Measurements from ENCODE around the gene SPECC1L.
"Not testable (repeated sequence)": the region's sequence is repeated elsewhere in the genome, so short reads cannot be mapped to it uniquely, and the experiment has no call there.

SPECC1L gene

DNA sequence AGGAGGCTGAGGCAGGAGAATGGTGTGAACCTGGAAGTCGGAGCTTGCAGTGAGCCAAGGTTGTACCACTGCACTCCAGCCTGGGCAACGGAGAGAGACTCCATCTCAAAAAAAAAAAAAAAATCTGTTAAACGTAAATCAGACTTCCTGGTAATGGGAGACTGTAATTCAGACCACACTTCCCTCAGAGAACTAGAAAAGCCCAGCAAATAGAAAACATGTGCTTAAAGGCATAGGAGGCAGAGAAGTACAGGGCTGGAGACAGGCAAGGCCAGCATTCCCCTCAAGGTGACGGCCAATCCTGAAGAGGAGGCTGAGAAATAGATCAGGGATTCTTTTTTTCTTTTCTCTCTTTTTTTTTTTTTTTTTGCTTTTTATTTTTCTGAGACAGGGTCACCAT lies 34.0 kb upstream of the SPECC1L start:
- Histone ChIP-seq H3K4me1 (ENCODE audit: control insufficient read depth, insufficient read depth, low read length) (no peaks in the 10 kb centered on the region), H3K4me3 (ENCODE audit: low read depth, low read length) (no peak overlapping the region), H3K27me3 (ENCODE audit: control insufficient read depth, insufficient read depth, low read length) (no peaks in the 10 kb centered on the region), H3K36me3 (ENCODE audit: control insufficient read depth, insufficient read depth, low read length) (no peaks in the 10 kb centered on the region), H3K27ac (ENCODE audit: low read depth, low read length) (no peak overlapping the region), H3K9me3 (ENCODE audit: control insufficient read depth, insufficient read depth, low read length) (no peaks in the 10 kb centered on the region), H3K9ac (ENCODE audit: low read depth, low read length) (no peak overlapping the region)

DNA sequence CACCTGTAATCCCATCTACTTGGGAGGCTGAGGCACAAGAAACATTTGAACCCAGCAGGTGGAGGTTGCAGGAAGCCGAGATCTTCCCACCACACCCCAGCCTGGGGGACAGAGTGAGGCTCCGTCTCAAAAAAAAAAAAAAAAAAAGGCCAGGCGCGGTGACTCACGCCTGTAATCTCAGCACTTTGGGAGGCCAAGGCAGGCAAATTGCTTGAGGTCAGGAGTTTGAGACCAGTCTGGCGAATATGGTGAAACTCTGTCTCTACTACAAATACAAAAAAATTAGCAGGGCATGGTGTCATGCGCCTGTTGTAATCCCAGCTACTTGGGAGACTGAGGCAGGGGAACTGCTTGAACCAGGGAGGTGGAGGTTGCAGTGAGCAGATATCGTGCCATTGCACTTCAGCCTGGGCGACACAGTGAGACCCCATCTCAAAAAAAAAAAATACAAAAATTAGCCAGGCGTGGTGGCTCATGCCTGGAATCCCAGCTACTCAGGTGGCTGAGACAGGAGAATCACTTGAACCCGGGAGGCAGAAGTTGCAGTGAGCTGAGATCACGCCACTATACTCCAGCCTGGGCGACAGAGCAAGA lies 32.4 kb upstream of the SPECC1L start:
- not testable (repeated sequence) for H3K27ac ChIP-seq (ENCODE audit: low read depth, low read length); H3K9ac ChIP-seq (ENCODE audit: low read depth, low read length); H3K27me3 ChIP-seq (ENCODE audit: control insufficient read depth, insufficient read depth, low read length); H3K4me3 ChIP-seq (ENCODE audit: low read depth, low read length); H3K4me1 ChIP-seq (ENCODE audit: control insufficient read depth, insufficient read depth, low read length); H3K9me3 ChIP-seq (ENCODE audit: control insufficient read depth, insufficient read depth, low read length); H3K36me3 ChIP-seq (ENCODE audit: control insufficient read depth, insufficient read depth, low read length)

DNA sequence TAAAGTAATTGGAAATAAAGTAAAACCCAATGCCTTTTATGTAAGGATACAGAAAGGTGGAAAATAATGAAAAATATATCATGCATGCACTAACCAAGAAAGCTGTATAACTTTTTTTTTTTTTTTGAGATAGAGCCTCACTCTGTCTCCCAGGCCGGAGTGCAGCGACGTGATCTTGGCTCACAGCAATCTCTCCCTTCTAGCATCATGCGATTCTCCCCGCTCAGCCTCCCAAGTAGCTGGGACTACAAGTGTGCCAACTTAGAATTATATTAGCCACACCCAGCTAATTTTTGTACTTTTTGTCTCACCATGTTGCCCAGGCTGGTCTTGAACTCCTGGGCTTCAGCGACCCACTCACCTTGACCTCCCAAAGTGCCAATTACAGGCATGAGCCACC lies 30.2 kb upstream of the SPECC1L start:
- Histone ChIP-seq H3K4me1 (ENCODE audit: control insufficient read depth, insufficient read depth, low read length) (peaks cover 4% of the 10 kb centered on the region; the same call in 1 of the 2 replicates), H3K9ac (ENCODE audit: low read depth, low read length) (no peak overlapping the region), H3K27me3 (ENCODE audit: control insufficient read depth, insufficient read depth, low read length) (no peaks in the 10 kb centered on the region), H3K9me3 (ENCODE audit: control insufficient read depth, insufficient read depth, low read length) (no peaks in the 10 kb centered on the region), H3K27ac (ENCODE audit: low read depth, low read length) (no peak overlapping the region), H3K4me3 (ENCODE audit: low read depth, low read length) (no peak overlapping the region), H3K36me3 (ENCODE audit: control insufficient read depth, insufficient read depth, low read length) (no peaks in the 10 kb centered on the region)

DNA sequence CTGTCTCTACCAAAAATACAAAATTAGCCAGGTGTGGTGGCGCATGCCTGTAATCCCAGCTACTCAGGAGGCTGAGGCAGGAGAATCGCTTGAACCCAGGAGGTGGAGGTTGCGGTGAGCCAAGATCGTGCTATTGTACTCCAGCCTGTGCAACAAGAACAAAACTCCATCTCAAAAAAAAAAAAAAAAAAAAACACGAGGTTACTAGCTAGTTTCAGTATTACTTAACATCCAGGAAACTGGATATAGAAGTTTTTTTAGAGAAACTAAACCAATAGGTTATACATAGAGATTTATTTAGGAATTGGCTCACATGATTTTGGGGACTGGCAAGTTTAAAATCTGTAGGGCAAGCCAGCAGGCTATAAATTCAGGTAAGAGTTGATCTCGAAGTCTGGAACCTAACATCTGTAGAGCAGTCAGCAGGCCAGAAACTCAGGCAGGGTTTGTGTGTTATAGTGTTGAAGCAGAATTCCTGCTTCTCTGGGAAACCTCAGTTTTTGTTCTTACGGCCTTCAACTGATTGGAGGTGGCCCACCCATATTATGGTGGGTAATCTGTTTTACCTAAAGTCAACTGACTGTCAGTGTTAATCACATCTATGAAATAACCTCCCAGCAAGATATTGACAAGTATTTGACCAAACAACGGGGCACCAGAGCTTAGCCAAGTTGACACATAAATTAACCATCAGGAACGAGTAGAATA lies 29.5 kb upstream of the SPECC1L start:
- H3K27ac ChIP-seq (ENCODE audit: low read depth, low read length); H3K4me3 ChIP-seq (ENCODE audit: low read depth, low read length): not testable (repeated sequence)

DNA sequence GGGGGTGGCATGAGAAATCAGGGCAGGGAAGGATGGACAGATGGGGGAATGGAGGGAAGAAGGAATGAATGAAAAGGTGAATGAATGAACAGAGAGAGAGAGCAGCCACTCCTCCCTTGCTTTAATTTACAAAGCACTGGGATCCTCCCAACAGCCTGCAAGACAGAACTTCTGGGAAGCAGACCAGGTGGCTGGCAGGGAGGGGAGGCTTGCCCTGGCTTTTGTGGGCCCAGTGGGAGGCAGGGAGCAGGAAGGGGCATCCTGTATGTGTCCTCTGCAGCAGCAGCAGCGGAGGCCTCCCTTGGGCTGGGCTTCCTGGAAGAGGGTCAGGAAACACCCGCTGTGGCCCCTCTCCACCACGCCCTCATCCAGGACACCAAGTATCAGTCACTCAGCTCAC lies 27.2 kb upstream of the SPECC1L start:
- not testable (repeated sequence) for H3K4me3 ChIP-seq (ENCODE audit: low read depth, low read length); H3K9me3 ChIP-seq (ENCODE audit: control insufficient read depth, insufficient read depth, low read length); H3K36me3 ChIP-seq (ENCODE audit: control insufficient read depth, insufficient read depth, low read length); H3K9ac ChIP-seq (ENCODE audit: low read depth, low read length); H3K27me3 ChIP-seq (ENCODE audit: control insufficient read depth, insufficient read depth, low read length); H3K4me1 ChIP-seq (ENCODE audit: control insufficient read depth, insufficient read depth, low read length); H3K27ac ChIP-seq (ENCODE audit: low read depth, low read length)

More for the DNA sequence above, 29.5 kb upstream of the SPECC1L start:
- not testable (repeated sequence) for H3K4me1 ChIP-seq (ENCODE audit: control insufficient read depth, insufficient read depth, low read length); H3K9me3 ChIP-seq (ENCODE audit: control insufficient read depth, insufficient read depth, low read length); H3K27me3 ChIP-seq (ENCODE audit: control insufficient read depth, insufficient read depth, low read length); H3K36me3 ChIP-seq (ENCODE audit: control insufficient read depth, insufficient read depth, low read length); H3K9ac ChIP-seq (ENCODE audit: low read depth, low read length)

DNA sequence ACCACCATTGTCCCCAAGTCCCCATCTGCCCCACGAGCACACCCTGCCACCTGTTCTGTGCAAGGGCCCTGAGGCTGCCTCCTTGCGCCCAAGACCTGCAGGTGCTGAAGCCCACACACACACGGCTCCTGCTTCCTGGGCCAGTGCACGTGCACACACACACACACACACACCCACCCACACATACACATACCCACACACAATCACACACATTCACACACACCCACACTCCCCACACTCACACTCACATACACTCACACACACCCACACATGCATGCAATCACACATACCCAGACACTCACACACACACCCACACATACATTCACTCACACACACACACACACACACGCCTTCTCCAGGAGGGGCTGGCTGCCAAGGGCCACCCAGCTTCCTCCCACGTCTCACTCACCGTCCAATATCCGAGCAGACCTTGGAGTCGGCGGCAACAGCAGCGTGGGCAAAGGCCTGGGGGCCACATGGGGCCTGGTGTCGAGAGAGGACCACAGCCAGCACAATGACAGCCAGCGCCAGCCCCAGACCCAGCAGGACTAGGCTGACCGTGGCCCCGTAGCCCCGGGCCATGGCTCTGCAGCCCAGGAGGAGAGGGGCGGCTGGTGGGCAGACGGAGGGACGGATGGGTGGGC lies 26.4 kb upstream of the SPECC1L start:
- Histone ChIP-seq H3K4me1 (ENCODE audit: control insufficient read depth, insufficient read depth, low read length) (peaks cover 4% of the 10 kb centered on the region; the same call in 1 of the 2 replicates), H3K36me3 (ENCODE audit: control insufficient read depth, insufficient read depth, low read length) (no peaks in the 10 kb centered on the region), H3K27me3 (ENCODE audit: control insufficient read depth, insufficient read depth, low read length) (no peaks in the 10 kb centered on the region), H3K9me3 (ENCODE audit: control insufficient read depth, insufficient read depth, low read length) (no peaks in the 10 kb centered on the region), H3K27ac (ENCODE audit: low read depth, low read length) (no peak overlapping the region), H3K9ac (ENCODE audit: low read depth, low read length) (no peak overlapping the region), H3K4me3 (ENCODE audit: low read depth, low read length) (no peak overlapping the region)

DNA sequence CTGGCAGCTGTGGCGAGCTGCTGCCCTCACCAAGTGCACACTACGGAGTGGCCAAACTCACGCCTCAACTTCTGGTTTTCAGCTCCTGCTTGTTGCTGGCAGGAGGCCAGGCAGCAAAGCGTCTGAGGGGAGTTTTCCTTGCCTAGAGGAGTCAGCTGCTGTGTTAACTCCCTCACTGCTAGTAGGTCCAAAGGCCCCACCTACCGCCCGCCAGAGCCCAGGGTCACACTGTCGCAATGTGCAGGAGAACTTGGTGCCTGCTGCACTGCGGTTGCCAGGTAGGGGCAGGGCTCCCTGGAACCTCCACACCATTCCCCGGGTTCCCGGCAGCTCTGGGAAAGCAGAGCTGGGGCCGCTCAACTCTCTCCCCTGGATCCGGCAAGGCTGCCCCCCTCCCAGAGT lies 25.6 kb upstream of the SPECC1L start, which contains the start of gene GGT5:
TSS of gene GGT5 (minus strand) at position 53 of the 402 bp plus-strand sequence. CDS start 357 bp downstream, outside the sequence.
- H3K4me3 ChIP-seq (ENCODE audit: low read depth, low read length); H3K27ac ChIP-seq (ENCODE audit: low read depth, low read length); H3K4me1 ChIP-seq (ENCODE audit: control insufficient read depth, insufficient read depth, low read length); H3K9me3 ChIP-seq (ENCODE audit: control insufficient read depth, insufficient read depth, low read length); H3K36me3 ChIP-seq (ENCODE audit: control insufficient read depth, insufficient read depth, low read length); H3K27me3 ChIP-seq (ENCODE audit: control insufficient read depth, insufficient read depth, low read length); H3K9ac ChIP-seq (ENCODE audit: low read depth, low read length): not testable (repeated sequence)

DNA sequence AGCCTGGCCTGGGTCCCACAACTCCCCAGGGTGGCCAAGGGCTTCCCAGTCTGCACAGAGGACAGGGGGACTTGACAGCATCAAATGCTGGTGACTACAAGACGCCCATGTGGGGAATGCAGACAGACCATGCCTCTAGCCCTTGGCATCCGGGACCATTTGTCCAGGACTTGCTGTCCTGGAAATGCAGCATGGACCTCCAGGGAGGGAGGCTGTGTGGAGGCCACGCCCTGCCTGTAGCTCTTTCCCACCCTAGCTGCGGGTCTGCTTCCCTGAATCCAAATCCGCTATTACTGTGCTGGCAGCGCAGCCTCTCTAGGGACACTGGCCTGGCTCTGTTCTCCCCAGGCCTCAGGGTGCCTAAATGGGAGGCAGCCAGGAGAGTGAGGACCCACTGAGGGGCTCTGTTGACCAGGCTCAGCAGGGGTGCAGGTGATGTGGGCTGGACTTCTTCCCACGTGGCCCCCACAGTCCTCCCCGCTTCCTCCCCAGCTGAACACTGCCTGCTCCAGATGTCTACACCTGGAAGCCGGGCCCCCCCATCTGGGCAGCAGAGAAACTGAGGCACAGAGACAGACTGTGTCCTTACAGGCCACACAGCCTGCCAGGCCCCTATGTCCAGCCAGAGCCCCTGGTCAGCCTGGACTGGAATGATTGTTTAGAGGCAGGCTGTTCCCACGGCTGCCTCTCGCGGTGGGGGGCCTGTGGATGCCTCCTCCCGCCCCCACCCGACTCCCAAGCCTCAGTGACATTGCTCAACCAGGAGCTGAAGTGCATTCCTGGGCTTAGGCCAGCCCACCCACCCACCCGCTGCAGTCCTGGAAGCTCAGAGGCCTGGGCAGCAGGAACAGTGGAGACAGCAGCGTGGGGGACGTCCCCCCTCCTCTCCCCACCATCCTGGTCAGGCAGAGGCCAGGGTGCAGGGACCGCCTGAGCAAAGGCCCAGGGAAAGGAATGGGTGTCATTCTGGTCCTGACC lies 24.8 kb upstream of the SPECC1L start:
- H3K36me3 ChIP-seq (ENCODE audit: control insufficient read depth, insufficient read depth, low read length); H3K9me3 ChIP-seq (ENCODE audit: control insufficient read depth, insufficient read depth, low read length); H3K27ac ChIP-seq (ENCODE audit: low read depth, low read length); H3K4me1 ChIP-seq (ENCODE audit: control insufficient read depth, insufficient read depth, low read length); H3K9ac ChIP-seq (ENCODE audit: low read depth, low read length); H3K27me3 ChIP-seq (ENCODE audit: control insufficient read depth, insufficient read depth, low read length); H3K4me3 ChIP-seq (ENCODE audit: low read depth, low read length): not testable (repeated sequence)

DNA sequence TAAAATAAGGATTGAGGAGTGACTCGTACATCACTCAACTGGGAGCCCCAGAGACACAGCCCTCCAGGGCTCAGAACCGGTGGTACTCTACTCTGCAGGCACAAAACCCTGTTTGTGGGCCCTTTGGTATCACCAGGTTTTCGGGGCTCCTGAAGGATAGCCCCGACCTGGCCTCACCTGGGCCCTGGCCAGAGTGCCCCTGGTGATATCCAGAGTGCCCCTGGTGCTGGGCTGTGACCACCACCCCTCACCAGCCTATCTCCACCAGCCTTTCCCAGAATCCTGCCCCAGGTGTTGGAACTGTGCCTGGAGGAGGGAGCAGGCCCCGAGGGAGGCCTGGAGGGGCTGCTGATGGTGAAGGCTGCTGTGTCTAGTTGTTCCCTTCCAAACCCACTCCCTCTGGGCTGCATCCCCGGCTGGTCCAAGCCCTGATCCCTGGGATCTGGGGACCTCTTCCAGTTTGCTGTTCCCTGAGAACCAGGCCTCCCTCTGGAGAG lies 23.6 kb upstream of the SPECC1L start:
- Histone ChIP-seq H3K27ac (ENCODE audit: low read depth, low read length) (no peak overlapping the region), H3K4me3 (ENCODE audit: low read depth, low read length) (no peak overlapping the region), H3K36me3 (ENCODE audit: control insufficient read depth, insufficient read depth, low read length) (no peaks in the 10 kb centered on the region), H3K9me3 (ENCODE audit: control insufficient read depth, insufficient read depth, low read length) (no peaks in the 10 kb centered on the region), H3K4me1 (ENCODE audit: control insufficient read depth, insufficient read depth, low read length) (peaks cover 4% of the 10 kb centered on the region; the same call in 1 of the 2 replicates), H3K9ac (ENCODE audit: low read depth, low read length) (no peak overlapping the region), H3K27me3 (ENCODE audit: control insufficient read depth, insufficient read depth, low read length) (no peaks in the 10 kb centered on the region)

DNA sequence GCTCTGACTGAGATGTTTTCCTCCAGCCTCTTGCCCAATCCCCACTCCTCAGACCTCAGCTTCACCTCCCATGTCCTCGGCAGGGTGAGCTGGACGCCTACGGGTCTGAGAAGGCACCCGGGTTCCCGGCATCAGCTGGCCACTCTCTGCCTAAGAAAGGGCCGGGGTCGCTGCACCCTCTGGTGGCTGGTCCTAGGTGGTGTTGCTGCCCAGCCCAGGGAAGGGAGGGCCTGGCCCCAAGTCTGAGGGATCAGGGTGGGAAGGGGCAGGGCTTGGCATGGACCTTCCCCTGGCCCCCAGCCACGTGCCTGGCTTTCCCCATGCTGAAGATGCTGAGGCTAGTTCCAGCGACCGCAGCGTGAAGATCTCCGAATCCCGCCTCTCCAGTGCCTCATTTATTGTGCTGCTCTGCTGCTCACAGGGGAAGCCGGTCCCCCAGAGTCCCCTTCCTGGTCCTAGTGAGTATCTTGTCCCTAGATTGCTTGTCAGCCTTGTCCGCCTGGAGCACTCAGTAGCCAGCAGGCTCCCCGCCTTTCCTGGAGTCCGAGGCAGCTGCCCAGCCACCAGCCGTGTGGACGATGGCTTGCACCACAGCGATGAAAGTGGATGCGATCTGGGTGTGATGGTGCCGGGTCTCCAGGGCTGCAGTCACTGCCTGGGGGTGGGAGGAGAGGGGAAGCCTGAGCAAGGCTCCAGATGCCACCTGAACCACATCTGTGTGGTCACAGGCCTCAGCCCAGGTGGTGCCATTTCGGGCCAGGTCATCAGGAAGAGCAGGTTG lies 22.9 kb upstream of the SPECC1L start:
- H3K36me3 ChIP-seq (ENCODE audit: control insufficient read depth, insufficient read depth, low read length), result no peaks in the 10 kb centered on the region
- no peak overlapping the region for H3K9ac ChIP-seq (ENCODE audit: low read depth, low read length)
- no peak overlapping the region for H3K27ac ChIP-seq (ENCODE audit: low read depth, low read length)
- no peak overlapping the region for H3K4me3 ChIP-seq (ENCODE audit: low read depth, low read length)
- no peaks in the 10 kb centered on the region for H3K27me3 ChIP-seq (ENCODE audit: control insufficient read depth, insufficient read depth, low read length)
- H3K4me1 ChIP-seq (ENCODE audit: control insufficient read depth, insufficient read depth, low read length), result peaks cover 4% of the 10 kb centered on the region; the same call in 1 of the 2 replicates
- no peaks in the 10 kb centered on the region for H3K9me3 ChIP-seq (ENCODE audit: control insufficient read depth, insufficient read depth, low read length)
